ENCODE results near the gene MCUB.

MCUB gene

DNA sequence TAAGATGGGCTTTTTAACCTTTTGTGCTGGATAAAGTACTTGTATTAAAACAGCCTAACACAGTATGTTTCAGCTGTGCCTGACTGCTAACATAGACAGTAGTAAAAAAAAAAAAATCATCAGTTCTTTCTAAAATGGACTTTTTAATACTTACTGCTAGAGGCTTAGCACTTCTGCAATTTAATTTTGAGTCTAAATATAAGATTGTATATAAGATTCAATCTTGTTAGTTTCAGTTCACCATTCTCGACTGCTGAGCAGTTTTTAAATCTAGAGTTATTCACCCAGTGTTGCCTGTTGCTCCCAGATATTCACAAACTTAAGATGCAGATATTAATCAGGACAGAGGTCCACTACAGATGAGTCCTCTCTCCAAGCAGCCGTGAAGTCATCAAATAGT lies 163.1 kb downstream of the MCUB start:
- no peaks in the 10 kb centered on the region for H3K9me3 Mint-ChIP-seq
- H3K36me3 Mint-ChIP-seq, result peaks cover 11% of the 10 kb centered on the region
- H3K4me3 Mint-ChIP-seq, result no peak overlapping the region
- ATAC-seq (ENCODE audit: low read depth), result peak; percentile 39
- H3K4me1 Mint-ChIP-seq, result peaks cover 5% of the 10 kb centered on the region
- no peaks in the 10 kb centered on the region for H3K27me3 Mint-ChIP-seq
- no peak overlapping the region for H3K27ac Mint-ChIP-seq
- DNase-seq (ENCODE audit: low spot score in 2 of 2), result no peak

- Mint-ChIP-seq H3K27ac (no peak overlapping the region), H3K36me3 (peaks cover 6% of the 10 kb centered on the region), H3K9me3 (no peaks in the 10 kb centered on the region), H3K4me3 (no peak overlapping the region), H3K4me1 (peaks cover 6% of the 10 kb centered on the region), H3K27me3 (no peaks in the 10 kb centered on the region)
- ATAC-seq (ENCODE audit: low read depth) (no peak), DNase-seq (ENCODE audit: low spot score in 2 of 2) (no peak)
Measured at GRCh38 chr4:109728385-109728784, 168.3 kb downstream of the MCUB start.

- no peaks in the 10 kb centered on the region for H3K9me3 Mint-ChIP-seq
- peaks cover 6% of the 10 kb centered on the region for H3K36me3 Mint-ChIP-seq
- H3K4me3 Mint-ChIP-seq, result peak overlapping the region; percentile 91
- DNase-seq (ENCODE audit: low spot score in 2 of 2) (no peak), ATAC-seq (ENCODE audit: low read depth) (no peak)
- H3K27ac Mint-ChIP-seq, result peak overlapping the region; percentile 70
- peaks cover 6% of the 10 kb centered on the region for H3K4me1 Mint-ChIP-seq
- H3K27me3 Mint-ChIP-seq, result no peaks in the 10 kb centered on the region
Measured at GRCh38 chr4:109729117-109729717, 169.2 kb downstream of the MCUB start.

DNA sequence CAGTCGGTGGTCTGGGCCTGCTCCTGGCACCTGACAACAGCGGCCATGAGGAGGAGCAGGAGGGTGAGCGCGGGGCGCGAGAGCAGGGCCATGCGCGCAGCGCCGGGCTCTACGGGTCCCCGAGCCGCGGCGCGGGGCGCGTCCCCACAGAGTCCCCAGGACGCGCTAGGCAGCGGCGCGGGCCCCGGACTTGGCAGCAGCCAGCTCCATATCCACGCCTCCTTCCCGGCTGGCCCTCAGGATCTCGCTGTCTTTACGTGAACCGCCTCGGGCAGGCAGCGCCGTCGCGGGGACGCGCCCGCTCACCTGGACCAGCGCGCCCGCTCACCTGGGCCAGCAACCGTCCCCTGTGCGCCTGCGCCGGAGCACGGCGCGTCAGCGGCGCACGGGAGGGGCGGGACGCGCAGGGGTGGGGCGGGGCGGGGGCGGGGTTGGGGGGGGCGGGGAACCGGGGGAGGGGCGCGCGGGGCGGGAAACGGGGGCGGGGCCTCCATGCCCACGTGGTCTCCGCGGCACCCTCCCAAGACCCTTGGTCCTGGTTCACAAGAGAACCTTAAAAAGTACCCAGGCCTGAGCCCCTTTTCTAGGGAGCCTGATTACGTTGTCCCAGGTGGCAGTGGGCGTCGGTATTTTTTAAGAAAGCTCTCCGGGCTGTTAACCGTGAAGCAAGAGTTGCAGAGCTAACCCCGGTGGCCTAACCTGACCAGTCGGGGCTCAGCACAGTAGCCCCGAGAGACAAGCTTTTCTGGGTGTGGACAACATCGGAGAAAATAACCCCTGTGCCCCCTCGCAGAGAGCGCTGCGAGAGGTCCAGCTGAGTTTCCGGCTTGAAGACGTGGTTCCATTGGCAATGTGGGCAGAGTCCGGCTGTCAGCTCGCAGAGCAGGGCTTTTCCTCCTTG lies 169.9 kb downstream of the MCUB start, which contains the start of gene PLA2G12A:
Gene PLA2G12A, minus strand, starts transcription at position 353 of the 901 bp plus-strand sequence. Its CDS starts 261 bp downstream, at position 92.
- DNase-seq (ENCODE audit: low spot score in 2 of 2) (peak; percentile 79 to 83), ATAC-seq (ENCODE audit: low read depth) (peak; percentile 83)
- H3K4me1 Mint-ChIP-seq, result peaks cover 6% of the 10 kb centered on the region
- peak within 1 kb of the TSS; percentile 70 for H3K27ac Mint-ChIP-seq
- H3K36me3 Mint-ChIP-seq, result peaks cover 6% of the 10 kb centered on the region
- H3K27me3 Mint-ChIP-seq, result no peaks in the 10 kb centered on the region
- H3K9me3 Mint-ChIP-seq, result no peaks in the 10 kb centered on the region
- peak within 1 kb of the TSS; percentile 91 for H3K4me3 Mint-ChIP-seq

DNA sequence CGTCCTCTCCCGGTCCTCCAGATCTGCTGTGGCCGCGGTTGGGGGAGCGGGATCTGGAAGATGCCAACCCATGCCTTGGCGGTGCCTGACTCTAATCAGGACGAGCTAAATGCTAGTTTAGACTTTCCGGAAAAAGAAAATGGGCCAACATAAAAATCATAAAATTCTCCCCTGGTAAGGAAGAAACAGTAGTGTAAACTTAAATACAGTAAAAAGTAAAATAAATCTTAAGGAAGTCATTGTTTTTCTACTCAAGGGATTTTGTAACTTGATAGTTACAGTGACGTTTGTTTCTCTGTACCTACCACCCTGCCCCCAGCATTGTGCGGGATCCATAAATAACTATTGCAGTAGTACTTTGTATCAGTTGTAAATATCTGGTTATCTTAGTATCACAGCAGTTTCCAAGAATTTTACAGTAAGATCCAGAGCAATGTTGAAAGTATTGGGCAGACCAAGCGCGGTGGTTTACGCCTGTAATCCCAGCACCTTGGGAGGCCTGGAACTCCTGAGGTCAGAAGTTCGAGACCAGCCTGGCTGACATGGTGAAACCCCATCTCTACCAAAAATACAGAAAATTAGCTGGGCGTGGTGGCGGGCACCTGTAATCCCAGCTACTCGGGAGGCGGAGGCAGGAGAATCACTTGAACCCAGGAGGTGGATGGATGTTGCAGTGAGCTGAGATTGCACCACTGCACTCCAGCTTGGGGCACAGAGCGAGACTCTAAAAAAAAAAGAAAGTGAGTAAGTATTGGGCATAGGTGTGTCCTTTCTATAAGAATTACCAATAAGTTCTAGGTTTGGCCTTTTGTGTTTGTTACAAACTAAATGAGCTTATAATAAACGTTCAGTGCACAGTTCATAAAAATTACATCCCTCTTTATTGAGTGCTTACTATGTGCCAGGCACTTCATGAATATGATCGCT lies 170.8 kb downstream of the MCUB start:
- peaks cover 6% of the 10 kb centered on the region for H3K4me1 Mint-ChIP-seq
- H3K9me3 Mint-ChIP-seq, result no peaks in the 10 kb centered on the region
- H3K27ac Mint-ChIP-seq, result peak overlapping the region; percentile 70
- H3K36me3 Mint-ChIP-seq, result peaks cover 5% of the 10 kb centered on the region
- H3K4me3 Mint-ChIP-seq, result peak overlapping the region; percentile 82
- ATAC-seq (ENCODE audit: low read depth) (no peak), DNase-seq (ENCODE audit: low spot score in 2 of 2) (no peak)
- H3K27me3 Mint-ChIP-seq, result no peaks in the 10 kb centered on the region

DNA sequence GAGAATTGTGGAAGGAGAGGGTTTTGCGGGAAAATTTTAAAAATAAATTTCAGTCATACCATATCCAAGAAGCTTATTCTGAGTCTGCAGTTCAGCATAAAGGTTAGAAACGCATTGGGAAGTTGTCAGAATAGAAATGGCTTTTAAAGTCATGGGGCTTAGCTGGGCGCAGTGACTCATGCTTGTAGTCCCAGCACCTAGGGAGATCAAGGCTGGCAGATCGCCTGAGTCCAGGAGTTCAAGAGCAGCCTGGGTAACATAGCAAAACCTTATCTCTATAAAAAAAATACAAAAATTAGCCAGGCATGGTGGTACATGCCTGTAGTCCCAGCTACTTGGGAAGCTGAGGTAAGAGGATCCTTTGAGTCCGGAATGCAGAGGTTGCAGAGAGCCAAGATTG lies 173.7 kb downstream of the MCUB start:
- Mint-ChIP-seq H3K4me1 (peaks cover 5% of the 10 kb centered on the region), H3K27me3 (peaks cover 4% of the 10 kb centered on the region)
- ATAC-seq (ENCODE audit: low read depth), result no peak

GRCh38 chr4:109735566-109736365 lies 175.7 kb downstream of the MCUB start:
- ATAC-seq (ENCODE audit: low read depth) (no peak), DNase-seq (ENCODE audit: low spot score in 2 of 2) (no peak)
- no peaks in the 10 kb centered on the region for H3K4me1 Mint-ChIP-seq
- H3K27ac Mint-ChIP-seq, result no peak overlapping the region
- H3K36me3 Mint-ChIP-seq, result no peaks in the 10 kb centered on the region
- H3K4me3 Mint-ChIP-seq, result no peak overlapping the region
- H3K27me3 Mint-ChIP-seq, result peaks cover 8% of the 10 kb centered on the region
- H3K9me3 Mint-ChIP-seq, result no peaks in the 10 kb centered on the region

More for the DNA sequence above, 173.7 kb downstream of the MCUB start:
- Mint-ChIP-seq H3K9me3 (no peaks in the 10 kb centered on the region), H3K27ac (no peak overlapping the region), H3K36me3 (no peaks in the 10 kb centered on the region), H3K4me3 (no peak overlapping the region)
- no peak for DNase-seq (ENCODE audit: low spot score in 2 of 2)
